GM13977 (cell line): ENCODE data around the gene SLC9A9.

Source experiments
- DNase-seq: peaks from one replicate; pipeline ENCODE4 v3.0.0; 2012; ENCODE audit warnings: low spot score
- CTCF ChIP-seq: IDR thresholded peaks from 2 replicates; pipeline ENCODE4 v1.5.1; 2012; ENCODE audit warnings: mild to moderate bottlenecking, control low read depth; ENCODE audit not compliant: insufficient read depth; ENCODE audit errors: extremely low read depth, missing control alignments
- in situ Hi-C: fragments of 300-500 bp; cut with MboI; formaldehyde crosslinking; loops from one replicate; pipeline ENCODE4 v1.12.0; 2022; ENCODE audit warnings: low sequenced_read_pairs, low pct_unique_long_range_greater_than_20kb, mixed read lengths, inconsistent platforms; ENCODE audit not compliant: unreplicated experiment

SLC9A9 gene

GRCh38 chr3:143755978-143756377 lies 92.3 kb downstream of the SLC9A9 start:
- in situ Hi-C loops: no loop called here

GRCh38 chr3:143754090-143754489 lies 94.2 kb downstream of the SLC9A9 start:
- no peak for TF ChIP-seq CTCF
- no peak for DNase-seq
- in situ Hi-C loops: no loop called here

More at GRCh38 chr3:143755978-143756377, 92.3 kb downstream of the SLC9A9 start:
- TF ChIP-seq CTCF: no peak
- peak; percentile 26 for DNase-seq

- in situ Hi-C loops: no loop called here
- DNase-seq: no peak
- no peak for TF ChIP-seq CTCF
Observed at GRCh38 chr3:143753456-143753855, 94.8 kb downstream of the SLC9A9 start.

- no peak for TF ChIP-seq CTCF
- in situ Hi-C loops: no loop called here
- no peak for DNase-seq
Observed at GRCh38 chr3:143753006-143753405, 95.3 kb downstream of the SLC9A9 start.

- no peak for TF ChIP-seq CTCF
- no peak for DNase-seq
- in situ Hi-C loops: no loop called here
Observed at GRCh38 chr3:143751643-143752178, 96.6 kb downstream of the SLC9A9 start.

GRCh38 chr3:143750841-143751240 lies 97.4 kb downstream of the SLC9A9 start:
- in situ Hi-C loops: no loop called here

More at GRCh38 chr3:143750841-143751240, 97.4 kb downstream of the SLC9A9 start:
- TF ChIP-seq CTCF: no peak
- DNase-seq: no peak
